Fibroblast of the aortic adventitia (primary cell): ENCODE results near the gene NECAB2. TPM values are rescaled to one million over a fixed set of nuclear protein-coding genes. Genes with fewer than 3 reads are reported as not detected.
"Not testable (repeated sequence)": the region's sequence is repeated elsewhere in the genome, so short reads cannot be mapped to it uniquely, and the experiment has no call there.

ENCODE experiments used
- DNase-seq: peaks from one replicate; pipeline ENCODE4 v3.0.0-alpha.2; 2010; ENCODE audit warnings: low read depth
- H3K4me3 ChIP-seq: 2 replicates; pipeline ENCODE4 v1.5.1; 2011; ENCODE audit warnings: low read depth, mild to moderate bottlenecking, control low read depth, low read length, moderate library complexity
- CTCF ChIP-seq: IDR thresholded peaks from 2 replicates; pipeline ENCODE4 v1.5.1; 2011; ENCODE audit warnings: mild to moderate bottlenecking, low read length, control low read depth, inconsistent platforms; ENCODE audit not compliant: insufficient read depth
- total RNA-seq: library from RNA; depleted of rRNA; stranded (reverse); fragments of >200 nt; gene quantifications from 2 replicates; pipeline ENCODE4 v1.2.3, GENCODE V29; 2012; ENCODE audit warnings: low replicate concordance

Gene NECAB2
- total RNA-seq, 1 donor = 0.18 TPM

- no peak for DNase-seq
- no peak overlapping the region for H3K4me3 ChIP-seq
- TF ChIP-seq CTCF = no peak
These were observed 18.9 kb upstream of the NECAB2 start for GRCh38 chr16:83948914-83949723.

- TF ChIP-seq CTCF = no peak
- DNase-seq = no peak
- no peak overlapping the region for H3K4me3 ChIP-seq
These were observed 18.4 kb upstream of the NECAB2 start for GRCh38 chr16:83949724-83950001.

GRCh38 chr16:83950862-83951399 is 17.1 kb upstream of the NECAB2 start:
- not testable (repeated sequence) for DNase-seq, H3K4me3 ChIP-seq

- no peak for TF ChIP-seq CTCF
- no peak for DNase-seq
- no peak overlapping the region for H3K4me3 ChIP-seq
These were observed 16.5 kb upstream of the NECAB2 start for GRCh38 chr16:83951544-83951943.

GRCh38 chr16:83952587-83952939 is 15.5 kb upstream of the NECAB2 start:
- no peak for TF ChIP-seq CTCF
- H3K4me3 ChIP-seq = peak overlapping the region; percentile 42
- DNase-seq = peak; percentile 83

GRCh38 chr16:83952940-83953795 is 14.9 kb upstream of the NECAB2 start, which contains the start of gene OSGIN1:
Gene OSGIN1, plus strand, starts transcription at chr16:83953240. Its CDS starts 4,432 bp downstream, at chr16:83957672.
- no peak for TF ChIP-seq CTCF
- DNase-seq = peak; percentile 95

More at GRCh38 chr16:83952940-83953795, 14.9 kb upstream of the NECAB2 start, which contains the start of gene OSGIN1:
- H3K4me3 ChIP-seq = peak within 1 kb of the TSS; percentile 80
